ENCODE measurements around the gene LRRC18.

LRRC18 gene

DNA sequence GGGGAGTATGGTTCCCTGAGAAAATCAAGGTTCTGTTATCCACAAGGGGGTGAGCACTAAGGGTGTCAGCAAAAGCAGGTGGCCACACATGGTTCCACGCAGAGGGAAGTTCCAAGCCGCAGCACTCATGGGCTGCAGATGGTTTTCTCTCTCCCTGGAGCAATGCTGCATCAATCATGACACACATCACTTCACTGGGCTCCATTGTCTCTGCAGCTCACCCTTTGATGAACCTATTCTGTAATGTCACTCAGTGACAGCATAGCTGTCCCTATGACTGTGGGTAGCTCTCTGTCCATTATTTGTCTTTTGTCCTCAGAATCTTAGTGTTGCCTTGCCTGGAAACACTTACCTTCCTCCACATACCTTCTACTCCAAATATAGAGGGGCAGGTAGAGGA is 34.8 kb downstream of the LRRC18 start:
- no peak for DNase-seq
- Histone ChIP-seq H2BK5ac (ENCODE audit: low read depth, low read length, poor library complexity, severe bottlenecking) (no peak overlapping the region), H2BK120ac (ENCODE audit: low read depth, low read length) (no peak overlapping the region), H3K79me1 (replicated peaks; ENCODE audit: low read length, poor library complexity, severe bottlenecking) (no peaks in the 10 kb centered on the region), H3K27me3 (ENCODE audit: control insufficient read depth in 1 of 2, insufficient read depth in 1 of 2, low read length in 2 of 2) (peaks cover 9 to 33% of the 10 kb centered on the region in 2 experiments), H3K4ac (ENCODE audit: low read depth in 1 of 2, low read length in 2 of 2) (no peak overlapping the region), H3K9ac (ENCODE audit: low read length) (no peak overlapping the region), H2BK12ac (ENCODE audit: low read length in 2 of 2) (no peak overlapping the region), H3K27ac (ENCODE audit: low read length, poor library complexity, severe bottlenecking) (no peak overlapping the region), H2BK15ac (ENCODE audit: low read depth, poor library complexity, severe bottlenecking) (no peak overlapping the region), H3K14ac (ENCODE audit: low read length in 2 of 2) (no peak overlapping the region), H3K9me3 (ENCODE audit: control insufficient read depth, low read length) (no peaks in the 10 kb centered on the region), H4K91ac (ENCODE audit: low read length) (no peak overlapping the region), H3K4me3 (ENCODE audit: insufficient read depth in 1 of 2, low read depth in 1 of 2, low read length in 2 of 2) (no peak overlapping the region), H3K4me2 (ENCODE audit: low read length, poor library complexity, severe bottlenecking) (no peak overlapping the region), H3K23ac (ENCODE audit: low read length in 2 of 2) (no peak overlapping the region), H2AK5ac (ENCODE audit: low read length, severe bottlenecking) (no peak overlapping the region), H3K18ac (ENCODE audit: low read depth in 1 of 2, low read length in 2 of 2) (no peak overlapping the region), H3K4me1 (ENCODE audit: control insufficient read depth, insufficient read depth, low read depth, low read length) (no peaks in the 10 kb centered on the region), H4K8ac (ENCODE audit: low read length) (no peak overlapping the region), H3K36me3 (ENCODE audit: control insufficient read depth in 1 of 2, insufficient read depth in 2 of 2, low read depth in 1 of 2, low read length in 2 of 2) (no peaks in the 10 kb centered on the region), H2AFZ (ENCODE audit: low read depth, low read length) (no peak overlapping the region)
- 76% methylated on average over 2 of the region's 2 CpGs for WGBS

DNA sequence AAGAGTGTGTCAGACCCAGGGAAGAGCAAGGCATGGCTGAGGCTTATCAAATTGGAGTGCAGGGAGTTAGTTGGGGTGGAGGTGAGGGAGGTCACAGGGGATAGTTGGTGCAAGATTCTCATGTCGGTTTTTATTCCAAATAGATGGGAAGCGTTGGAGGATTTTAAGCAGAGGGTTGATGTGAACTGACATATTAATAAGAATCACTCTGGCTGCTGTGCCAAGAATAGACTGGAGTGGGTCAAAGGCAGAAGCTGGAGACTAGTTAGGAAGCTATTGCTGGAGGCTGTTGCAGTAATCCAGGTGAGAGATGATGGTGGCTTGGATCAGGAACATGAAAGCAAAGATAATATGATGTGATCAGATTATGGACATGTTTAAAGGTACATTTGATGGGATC is 36.5 kb downstream of the LRRC18 start:
- H2BK120ac ChIP-seq (ENCODE audit: low read depth, low read length), result no peak overlapping the region
- H3K27ac ChIP-seq (ENCODE audit: low read length, poor library complexity, severe bottlenecking), result no peak overlapping the region
- no peak overlapping the region for H2BK5ac ChIP-seq (ENCODE audit: low read depth, low read length, poor library complexity, severe bottlenecking)
- H4K91ac ChIP-seq (ENCODE audit: low read length), result no peak overlapping the region
- no peaks in the 10 kb centered on the region for H3K36me3 ChIP-seq (ENCODE audit: control insufficient read depth in 1 of 2, insufficient read depth in 2 of 2, low read depth in 1 of 2, low read length in 2 of 2)
- no peaks in the 10 kb centered on the region for H3K4me1 ChIP-seq (ENCODE audit: control insufficient read depth, insufficient read depth, low read depth, low read length)
- DNase-seq, result no peak
- H3K9ac ChIP-seq (ENCODE audit: low read length), result no peak overlapping the region
- peaks cover 9 to 39% of the 10 kb centered on the region in 2 experiments for H3K27me3 ChIP-seq (ENCODE audit: control insufficient read depth in 1 of 2, insufficient read depth in 1 of 2, low read length in 2 of 2)
- no peak overlapping the region for H3K4me3 ChIP-seq (ENCODE audit: insufficient read depth in 1 of 2, low read depth in 1 of 2, low read length in 2 of 2)
- H3K4me2 ChIP-seq (ENCODE audit: low read length, poor library complexity, severe bottlenecking), result no peak overlapping the region
- H3K4ac ChIP-seq (ENCODE audit: low read depth in 1 of 2, low read length in 2 of 2), result no peak overlapping the region
- 81% methylated on average over 2 of the region's 2 CpGs for WGBS
- no peak overlapping the region for H3K18ac ChIP-seq (ENCODE audit: low read depth in 1 of 2, low read length in 2 of 2)
- no peak overlapping the region for H3K14ac ChIP-seq (ENCODE audit: low read length in 2 of 2)
- no peak overlapping the region for H2AK5ac ChIP-seq (ENCODE audit: low read length, severe bottlenecking)
- H2BK15ac ChIP-seq (ENCODE audit: low read depth, poor library complexity, severe bottlenecking), result no peak overlapping the region
- no peak overlapping the region for H2AFZ ChIP-seq (ENCODE audit: low read depth, low read length)
- H4K8ac ChIP-seq (ENCODE audit: low read length), result no peak overlapping the region
- no peak overlapping the region for H3K23ac ChIP-seq (ENCODE audit: low read length in 2 of 2)
- H3K9me3 ChIP-seq (ENCODE audit: control insufficient read depth, low read length), result no peaks in the 10 kb centered on the region
- H3K79me1 ChIP-seq (replicated peaks; ENCODE audit: low read length, poor library complexity, severe bottlenecking), result no peaks in the 10 kb centered on the region
- H2BK12ac ChIP-seq (ENCODE audit: low read length in 2 of 2), result no peak overlapping the region

DNA sequence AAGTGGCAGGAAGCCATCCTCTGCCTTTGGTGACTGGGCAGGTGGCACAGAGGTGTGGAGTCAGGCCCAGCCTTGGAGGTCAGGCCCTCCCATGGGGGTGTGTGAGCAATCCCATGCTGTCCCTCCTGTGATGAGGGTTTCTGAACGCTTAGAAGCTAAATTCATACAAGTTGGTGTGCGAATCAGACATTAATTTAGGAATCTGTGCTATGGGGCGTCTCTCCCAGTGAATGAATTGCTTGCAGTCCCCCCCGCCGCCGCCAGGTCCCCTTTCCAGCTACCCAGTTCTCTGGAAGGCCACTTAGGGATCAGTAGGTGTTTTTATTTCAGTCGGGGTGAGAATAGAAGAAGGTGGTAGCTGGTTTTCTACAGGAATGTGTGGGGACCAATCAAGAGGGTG is 37.5 kb downstream of the LRRC18 start:
- 74% methylated on average over 7 of the region's 7 CpGs for WGBS
- Histone ChIP-seq H3K14ac (ENCODE audit: low read length in 2 of 2) (no peak overlapping the region), H3K4me1 (ENCODE audit: control insufficient read depth, insufficient read depth, low read depth, low read length) (no peaks in the 10 kb centered on the region)

DNA sequence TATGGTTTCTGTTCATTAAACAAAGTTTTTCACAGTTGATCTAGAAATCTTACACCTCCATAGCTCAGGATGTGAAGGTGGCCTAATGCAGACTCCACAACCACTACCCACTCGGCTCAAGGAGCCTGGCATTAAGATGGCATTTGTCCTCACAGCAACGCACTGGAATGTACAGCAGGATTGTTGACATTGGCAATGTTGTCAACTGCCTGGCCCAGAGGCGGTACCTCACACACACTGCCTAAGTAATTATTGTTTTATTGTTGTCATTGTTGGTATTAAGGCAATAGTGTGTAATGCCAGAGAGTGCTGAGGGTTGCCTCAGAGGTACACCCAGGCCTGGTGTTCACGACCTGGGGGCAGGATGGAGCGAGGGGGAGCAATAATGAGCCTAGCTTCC is 38.3 kb downstream of the LRRC18 start:
- Histone ChIP-seq H3K14ac (ENCODE audit: low read length in 2 of 2) (no peak overlapping the region), H3K4me2 (ENCODE audit: low read length, poor library complexity, severe bottlenecking) (no peak overlapping the region), H4K8ac (ENCODE audit: low read length) (no peak overlapping the region), H3K18ac (ENCODE audit: low read depth in 1 of 2, low read length in 2 of 2) (no peak overlapping the region), H2AFZ (ENCODE audit: low read depth, low read length) (no peak overlapping the region), H3K9ac (ENCODE audit: low read length) (no peak overlapping the region), H3K23ac (ENCODE audit: low read length in 2 of 2) (no peak overlapping the region), H3K27me3 (ENCODE audit: control insufficient read depth in 1 of 2, insufficient read depth in 1 of 2, low read length in 2 of 2) (peaks cover 4 to 48% of the 10 kb centered on the region in 2 experiments), H2BK15ac (ENCODE audit: low read depth, poor library complexity, severe bottlenecking) (no peak overlapping the region), H3K4me3 (ENCODE audit: insufficient read depth in 1 of 2, low read depth in 1 of 2, low read length in 2 of 2) (no peak overlapping the region), H3K79me1 (replicated peaks; ENCODE audit: low read length, poor library complexity, severe bottlenecking) (no peaks in the 10 kb centered on the region), H3K36me3 (ENCODE audit: control insufficient read depth in 1 of 2, insufficient read depth in 2 of 2, low read depth in 1 of 2, low read length in 2 of 2) (no peaks in the 10 kb centered on the region), H2BK12ac (ENCODE audit: low read length in 2 of 2) (no peak overlapping the region), H4K91ac (ENCODE audit: low read length) (no peak overlapping the region), H2AK5ac (ENCODE audit: low read length, severe bottlenecking) (no peak overlapping the region), H3K4me1 (ENCODE audit: control insufficient read depth, insufficient read depth, low read depth, low read length) (no peaks in the 10 kb centered on the region), H2BK120ac (ENCODE audit: low read depth, low read length) (no peak overlapping the region), H3K27ac (ENCODE audit: low read length, poor library complexity, severe bottlenecking) (no peak overlapping the region), H3K4ac (ENCODE audit: low read depth in 1 of 2, low read length in 2 of 2) (no peak overlapping the region), H3K9me3 (ENCODE audit: control insufficient read depth, low read length) (no peaks in the 10 kb centered on the region), H2BK5ac (ENCODE audit: low read depth, low read length, poor library complexity, severe bottlenecking) (no peak overlapping the region)
- 72% methylated on average over 5 of the region's 5 CpGs for WGBS
- DNase-seq, result no peak

More for the DNA sequence above, 37.5 kb downstream of the LRRC18 start:
- H2AK5ac ChIP-seq (ENCODE audit: low read length, severe bottlenecking), result no peak overlapping the region
- H3K36me3 ChIP-seq (ENCODE audit: control insufficient read depth in 1 of 2, insufficient read depth in 2 of 2, low read depth in 1 of 2, low read length in 2 of 2), result no peaks in the 10 kb centered on the region
- H3K9me3 ChIP-seq (ENCODE audit: control insufficient read depth, low read length), result no peaks in the 10 kb centered on the region
- no peak overlapping the region for H3K4ac ChIP-seq (ENCODE audit: low read depth in 1 of 2, low read length in 2 of 2)
- H3K9ac ChIP-seq (ENCODE audit: low read length), result no peak overlapping the region
- H2BK120ac ChIP-seq (ENCODE audit: low read depth, low read length), result no peak overlapping the region
- no peaks in the 10 kb centered on the region for H3K79me1 ChIP-seq (replicated peaks; ENCODE audit: low read length, poor library complexity, severe bottlenecking)
- H3K27ac ChIP-seq (ENCODE audit: low read length, poor library complexity, severe bottlenecking), result no peak overlapping the region
- H3K4me3 ChIP-seq (ENCODE audit: insufficient read depth in 1 of 2, low read depth in 1 of 2, low read length in 2 of 2), result no peak overlapping the region
- no peak overlapping the region for H2BK12ac ChIP-seq (ENCODE audit: low read length in 2 of 2)
- no peak overlapping the region for H4K8ac ChIP-seq (ENCODE audit: low read length)
- peaks cover 4 to 41% of the 10 kb centered on the region in 2 experiments for H3K27me3 ChIP-seq (ENCODE audit: control insufficient read depth in 1 of 2, insufficient read depth in 1 of 2, low read length in 2 of 2)
- H2BK5ac ChIP-seq (ENCODE audit: low read depth, low read length, poor library complexity, severe bottlenecking), result no peak overlapping the region
- H2BK15ac ChIP-seq (ENCODE audit: low read depth, poor library complexity, severe bottlenecking), result no peak overlapping the region
- H3K23ac ChIP-seq (ENCODE audit: low read length in 2 of 2), result no peak overlapping the region
- H4K91ac ChIP-seq (ENCODE audit: low read length), result no peak overlapping the region
- no peak overlapping the region for H2AFZ ChIP-seq (ENCODE audit: low read depth, low read length)
- H3K18ac ChIP-seq (ENCODE audit: low read depth in 1 of 2, low read length in 2 of 2), result no peak overlapping the region
- DNase-seq, result no peak
- no peak overlapping the region for H3K4me2 ChIP-seq (ENCODE audit: low read length, poor library complexity, severe bottlenecking)
